COLO829 (cell line): ENCODE data around the gene DBNL.

Experiments
- DNase-seq: peaks from one replicate; pipeline ENCODE4 v3.0.0; 2012; ENCODE audit warnings: low spot score

Gene DBNL

GRCh38 chr7:44078521-44078920, 34.0 kb downstream of the DBNL start:
- no peak for DNase-seq

- DNase-seq: no peak
Observed at GRCh38 chr7:44079331-44080021, 35.0 kb downstream of the DBNL start.

GRCh38 chr7:44080118-44080517, 35.6 kb downstream of the DBNL start:
- no peak for DNase-seq

GRCh38 chr7:44080686-44081265, 36.3 kb downstream of the DBNL start:
- no peak for DNase-seq

DNA sequence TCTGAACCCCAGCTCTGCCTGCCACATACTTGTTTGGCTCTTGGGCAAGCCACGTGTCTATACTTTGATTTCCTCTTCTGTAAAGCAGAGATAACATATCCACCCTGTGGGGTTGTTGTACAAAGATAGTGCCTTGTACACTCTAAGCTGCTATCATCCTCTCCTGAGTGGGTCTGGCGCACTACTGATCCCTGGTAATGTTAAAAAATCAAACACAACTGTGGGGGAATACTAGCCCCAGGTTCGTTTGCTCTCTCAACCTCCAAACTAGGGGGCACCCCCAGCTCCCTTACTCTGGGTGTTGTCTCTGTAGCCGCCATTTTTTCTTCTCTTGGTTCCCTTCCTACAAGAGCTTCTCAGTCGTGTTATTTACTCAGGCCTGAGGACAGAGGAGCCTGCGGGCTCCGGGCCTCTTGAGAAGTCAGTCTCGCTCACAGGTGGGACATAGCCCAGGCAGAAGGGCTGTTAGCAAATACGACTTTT, 36.8 kb downstream of the DBNL start:
- DNase-seq: no peak

DNA sequence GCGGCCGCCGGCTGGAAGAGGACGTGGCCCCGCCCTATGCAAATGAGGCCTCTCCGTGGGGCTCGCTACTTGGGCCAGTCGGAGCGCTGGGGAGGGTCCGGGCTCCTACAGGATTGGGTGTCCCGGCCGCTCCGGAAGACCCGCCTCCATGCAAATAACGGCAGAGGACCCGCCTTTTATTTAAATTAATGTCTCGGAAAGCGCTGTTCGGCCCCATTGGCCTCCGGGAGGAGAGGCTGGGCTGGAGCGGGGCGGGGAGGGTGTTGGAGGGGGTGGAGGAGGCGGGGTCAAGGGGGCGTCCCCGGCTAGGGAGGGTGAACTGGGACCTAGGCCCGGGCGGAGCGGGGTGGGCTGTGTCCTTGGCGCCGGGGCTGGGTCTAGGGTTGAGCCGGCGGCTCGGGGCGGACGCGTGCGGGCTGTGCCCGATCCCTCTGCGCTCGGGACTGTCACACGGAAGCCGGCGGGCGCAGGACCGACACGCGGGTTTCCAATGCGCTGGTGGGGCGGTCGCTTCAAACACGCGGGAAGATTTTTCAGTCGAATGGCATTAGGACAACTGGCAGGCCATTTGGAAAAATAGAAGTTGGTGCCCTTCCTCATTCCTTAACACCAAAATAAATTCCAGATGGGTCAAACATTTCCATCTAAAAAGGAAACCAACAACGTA, 38.2 kb downstream of the DBNL start:
- DNase-seq: peak; percentile 100

DNA sequence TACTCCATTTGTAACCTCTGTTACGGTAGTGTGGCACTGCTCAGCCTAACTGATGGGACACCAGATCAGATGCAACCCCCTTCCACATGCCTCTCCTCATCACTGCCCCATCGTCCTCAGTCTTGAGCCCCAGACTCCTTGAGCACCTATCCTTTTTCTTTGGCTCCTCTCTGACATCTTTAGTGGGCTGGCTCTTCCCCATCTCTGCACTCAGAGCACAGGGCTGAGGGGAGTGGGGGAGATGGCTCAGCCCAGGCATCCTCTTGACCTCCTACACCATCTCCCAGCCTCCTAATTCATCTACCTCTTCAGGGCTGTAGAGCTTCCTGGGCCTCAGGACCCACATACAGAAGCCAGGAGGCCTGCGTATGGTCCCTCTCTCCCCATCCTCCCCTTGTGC, 39.3 kb downstream of the DBNL start:
- DNase-seq: no peak

GRCh38 chr7:44084701-44085100, 40.2 kb downstream of the DBNL start:
- DNase-seq: no peak

- DNase-seq: no peak
Observed at GRCh38 chr7:44085546-44085945, 41.0 kb downstream of the DBNL start.

DNA sequence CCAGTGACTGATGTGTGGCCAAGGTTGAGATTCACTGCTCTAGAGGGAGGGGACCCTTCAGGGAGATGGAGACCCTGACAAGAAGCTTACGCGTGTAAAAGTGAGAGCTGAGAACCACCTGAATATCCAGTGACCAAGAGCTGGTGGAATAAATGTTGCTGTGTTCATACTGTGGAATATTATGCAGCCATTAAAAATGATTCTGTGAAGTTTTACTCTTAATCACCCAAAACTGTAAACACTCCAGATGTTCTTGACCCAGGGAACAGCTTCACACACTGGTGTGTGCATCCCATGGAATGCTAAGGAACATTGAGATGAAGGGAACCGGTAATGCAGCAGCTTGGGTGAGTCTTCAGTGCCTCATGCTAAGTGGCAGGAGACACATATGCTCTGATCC, 42.1 kb downstream of the DBNL start:
- DNase-seq: no peak

DNA sequence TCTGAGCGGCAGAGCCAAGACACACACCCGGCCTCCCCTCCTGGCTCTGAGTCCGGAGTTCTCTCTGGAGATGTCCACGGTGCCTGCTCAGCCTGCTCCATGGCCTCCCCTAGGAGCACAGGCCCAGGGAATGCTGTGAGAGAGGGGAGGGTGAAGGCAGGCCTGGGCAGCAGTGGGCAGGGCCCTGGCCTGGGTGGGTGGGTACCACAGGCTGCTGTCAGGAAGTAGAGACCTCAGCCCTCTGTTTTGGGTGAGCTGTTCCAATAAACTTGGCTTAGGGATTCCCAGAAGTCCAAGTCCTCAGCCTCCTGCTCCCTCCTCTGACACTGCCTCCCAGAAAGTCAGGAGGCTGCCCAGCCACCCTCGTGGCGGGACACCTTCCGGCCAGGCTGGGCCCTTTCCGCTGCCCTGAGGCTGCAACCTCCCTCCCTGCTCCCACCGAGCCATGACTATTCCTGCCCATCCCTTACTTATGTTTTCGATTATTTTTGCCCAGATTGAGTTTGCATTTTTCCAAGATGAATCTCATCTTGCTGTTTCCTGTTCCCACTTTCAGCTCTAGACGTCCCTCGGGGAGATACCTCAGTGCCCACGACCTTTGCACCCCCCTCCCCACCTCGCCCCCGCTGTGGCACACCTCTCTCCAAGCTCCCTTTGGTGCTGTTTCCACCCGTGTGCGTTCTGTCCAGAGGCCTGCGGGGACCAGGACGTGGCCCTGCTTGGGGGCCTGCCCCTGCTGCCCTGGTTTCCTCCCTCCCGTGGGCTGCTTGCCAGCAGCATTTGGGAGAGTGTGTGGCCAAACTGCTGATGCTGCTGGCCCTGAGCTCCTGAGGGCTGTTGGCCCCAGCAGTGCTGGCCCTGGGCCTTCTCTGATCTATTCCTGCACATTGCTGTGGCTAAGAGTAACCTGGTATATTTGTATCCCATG, 43.7 kb downstream of the DBNL start:
- DNase-seq: peak; percentile 64

- no peak for DNase-seq
Observed at GRCh38 chr7:44093102-44093641, 48.7 kb downstream of the DBNL start.

GRCh38 chr7:44094365-44094764, 49.9 kb downstream of the DBNL start:
- DNase-seq: peak; percentile 63

DNA sequence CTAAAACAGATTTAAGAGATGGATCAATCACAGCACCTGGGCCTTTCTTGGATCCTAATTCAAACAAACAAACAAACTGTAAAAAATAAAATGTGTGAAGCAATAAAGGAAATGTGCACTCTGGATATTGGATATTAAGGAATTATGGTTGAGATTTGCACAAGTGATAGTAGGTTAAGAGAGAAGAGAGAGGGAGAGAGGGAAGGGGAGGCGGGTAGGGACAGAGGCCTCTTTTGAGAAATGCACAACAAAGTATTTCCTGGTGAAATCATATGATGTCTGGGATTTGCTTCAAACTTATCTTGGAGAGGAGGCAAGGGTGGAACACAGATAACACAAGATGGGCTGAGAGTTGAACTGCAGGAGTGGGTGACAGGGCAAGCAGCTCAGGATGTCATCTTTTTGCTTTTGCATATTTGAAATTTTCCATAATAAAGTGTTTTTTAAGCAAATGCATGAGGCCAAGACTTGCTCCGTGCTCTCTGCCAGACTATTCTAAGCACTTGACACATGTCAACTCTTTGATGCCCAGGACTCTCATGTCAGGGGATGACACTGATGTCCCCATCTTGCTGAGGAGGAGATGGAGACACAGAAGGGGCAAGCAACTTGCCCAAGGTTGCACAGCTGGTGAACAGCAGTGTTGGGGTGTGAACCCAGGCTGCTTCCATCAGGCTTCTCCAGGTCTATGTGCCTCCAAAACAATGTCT, 50.5 kb downstream of the DBNL start:
- peak; percentile 89 for DNase-seq

- DNase-seq: no peak
Observed at GRCh38 chr7:44095781-44096180, 51.3 kb downstream of the DBNL start.

DNA sequence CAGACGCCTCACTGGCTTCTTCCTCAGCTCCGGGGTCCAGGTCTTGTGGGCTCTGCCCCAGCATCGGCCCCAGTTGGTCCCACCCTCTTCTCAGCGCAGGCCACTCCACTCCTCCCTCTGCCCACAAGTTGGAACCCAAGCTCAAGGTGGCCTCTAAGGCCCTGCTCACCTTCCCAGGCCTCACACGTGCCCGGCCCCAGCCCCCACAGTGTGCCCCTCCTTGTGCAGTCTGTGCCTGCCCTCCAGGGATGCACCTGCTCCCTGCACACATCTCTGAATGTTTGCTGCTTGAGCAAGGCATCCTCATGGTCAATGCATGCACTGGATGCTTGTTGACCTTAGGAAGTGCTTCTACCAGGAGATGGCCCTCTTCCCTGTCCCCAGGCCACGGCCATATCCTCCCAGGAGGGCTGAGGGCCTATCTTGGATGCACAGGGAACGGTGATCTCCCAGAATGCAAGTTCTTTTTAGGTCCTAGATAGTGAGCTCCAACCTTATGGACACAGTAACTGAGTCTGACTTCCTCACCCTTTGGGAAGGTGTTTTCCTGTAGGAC, 51.9 kb downstream of the DBNL start:
- no peak for DNase-seq

- no peak for DNase-seq
Observed at GRCh38 chr7:44097064-44097932, 52.8 kb downstream of the DBNL start.

- no peak for DNase-seq
Observed at GRCh38 chr7:44098092-44099068, 53.9 kb downstream of the DBNL start.

DNA sequence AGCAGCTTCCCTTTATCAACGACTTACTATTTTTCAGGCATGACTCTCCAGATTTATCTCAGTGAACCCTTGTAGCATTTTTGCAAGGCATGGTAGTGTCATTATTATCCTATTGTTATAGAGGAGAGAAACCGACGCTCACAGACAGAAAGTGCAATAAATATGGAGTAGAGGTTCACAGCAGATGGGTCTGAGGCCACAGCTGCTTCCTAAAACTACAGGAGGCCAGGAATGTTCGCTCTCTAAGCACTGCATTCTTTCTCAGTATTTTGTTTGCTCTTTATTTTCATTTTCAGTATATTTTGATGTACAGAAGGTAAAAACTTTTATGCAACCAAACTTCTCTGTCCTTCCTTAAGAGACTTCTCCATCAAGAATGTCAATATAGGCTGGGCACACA, 55.2 kb downstream of the DBNL start:
- no peak for DNase-seq
